ENCODE measurements around the gene SPATA31D4.

The SPATA31D4 gene

DNA sequence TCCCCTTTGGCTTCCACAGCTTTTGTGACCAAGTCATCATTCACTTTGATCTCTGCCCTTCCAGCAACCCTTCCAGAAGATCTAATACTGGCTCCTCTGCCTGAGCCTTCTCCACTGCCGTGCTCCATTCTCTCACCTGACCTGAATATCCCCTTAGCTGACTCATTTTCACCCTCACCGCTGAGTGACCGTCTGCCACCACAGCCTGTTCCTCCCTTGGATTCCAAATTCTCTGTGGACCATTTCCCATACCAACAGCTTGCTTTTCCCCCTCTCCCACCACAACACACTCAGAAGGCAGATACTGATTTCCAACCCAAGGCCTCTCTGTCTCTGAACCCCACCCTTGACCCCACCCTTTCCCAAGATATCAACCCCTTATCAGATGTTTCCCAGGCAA is 39.8 kb downstream of the SPATA31D4 start:
- DNase-seq = no peak

GRCh38 chr9:81969971-81970370 is 41.7 kb downstream of the SPATA31D4 start:
- no peak for DNase-seq

DNA sequence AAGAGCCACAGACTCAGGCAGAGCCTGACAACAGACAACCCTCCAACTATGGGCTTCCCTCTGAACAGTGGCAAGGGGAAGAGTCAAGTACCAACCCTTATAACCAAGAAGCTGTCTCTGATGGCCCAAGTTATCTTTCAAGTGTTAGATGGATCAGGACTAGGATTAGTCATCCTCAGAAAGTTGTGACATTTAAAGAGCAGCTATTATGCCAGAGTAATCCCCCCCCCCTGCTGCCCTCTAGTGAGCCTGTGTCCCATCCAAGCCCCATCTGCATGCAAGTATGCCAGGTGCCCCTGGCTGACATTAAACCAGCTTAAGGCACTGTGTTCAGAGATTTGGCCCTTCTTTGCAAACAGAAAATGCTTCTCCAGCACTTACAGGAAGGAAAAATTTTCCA is 43.5 kb downstream of the SPATA31D4 start:
- DNase-seq = no peak

DNA sequence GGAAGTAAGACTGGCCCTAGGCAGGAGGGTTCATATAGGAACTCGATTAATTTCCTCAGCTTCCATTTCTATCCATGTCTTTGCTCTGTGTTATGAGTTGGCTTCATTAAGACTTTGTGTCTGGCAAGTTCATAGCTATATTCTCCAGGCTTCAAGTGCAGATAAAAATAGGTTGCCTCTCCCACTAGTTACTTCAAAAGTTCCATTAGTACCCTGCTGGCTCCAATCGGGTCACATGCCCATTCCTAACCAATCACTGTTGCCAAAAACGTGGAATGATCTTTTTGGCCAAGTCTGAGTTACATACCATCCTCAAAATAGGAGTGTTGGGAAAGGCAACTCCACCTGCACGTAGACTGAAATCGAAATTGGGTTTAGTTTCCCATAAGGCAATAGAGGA is 46.5 kb downstream of the SPATA31D4 start:
- no peak for DNase-seq

GRCh38 chr9:81976351-81976750 is 48.1 kb downstream of the SPATA31D4 start:
- DNase-seq = no peak

DNA sequence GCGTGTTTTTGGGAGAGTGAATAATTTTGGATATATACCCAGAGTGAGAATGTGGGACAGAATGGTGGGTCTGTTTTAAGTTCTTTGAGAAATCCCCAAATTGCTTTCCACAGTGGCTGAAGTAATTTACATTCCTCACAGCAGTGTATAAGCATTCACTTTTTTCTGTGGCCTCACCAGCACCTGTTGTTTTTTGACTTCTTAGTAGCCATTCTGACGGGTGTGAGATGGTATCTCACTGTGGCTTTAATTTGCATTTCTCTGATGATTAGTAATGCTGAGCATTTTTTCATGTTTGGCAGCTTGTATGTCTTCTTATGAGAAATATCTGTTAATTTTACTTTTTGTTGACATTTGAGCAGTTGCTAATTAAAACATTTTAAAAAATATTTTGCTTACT is 51.0 kb downstream of the SPATA31D4 start:
- DNase-seq = no peak

- DNase-seq = no peak
Measured at GRCh38 chr9:81980568-81980967, 52.3 kb downstream of the SPATA31D4 start.

DNA sequence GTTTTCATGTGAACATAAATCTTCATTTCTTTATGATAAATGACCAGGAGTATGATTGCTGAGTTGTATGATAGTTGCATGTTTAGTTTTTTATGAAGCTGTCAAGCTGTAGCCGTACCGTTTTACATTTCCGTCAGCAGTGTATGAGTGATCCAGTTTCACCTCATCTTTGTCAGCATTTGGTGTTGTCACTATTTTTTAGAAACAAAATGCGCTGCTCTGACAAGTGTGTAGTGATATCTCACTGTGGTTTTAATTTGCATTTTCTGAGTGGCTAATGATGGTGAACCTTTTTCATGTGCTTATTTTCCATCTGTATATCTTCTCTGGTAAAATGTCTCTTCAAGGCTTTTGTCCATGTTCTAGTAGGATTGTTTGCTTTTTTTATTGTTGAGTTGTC is 53.7 kb downstream of the SPATA31D4 start:
- no peak for DNase-seq
